Measurements from ENCODE around the gene HTT-AS. TPM values are rescaled to one million over a fixed set of nuclear protein-coding genes. Genes with fewer than 3 reads are reported as not detected.

Gene HTT-AS
- total and polyA plus RNA-seq, 2 of the 13 experiments (the other 11 are each of a cell fraction or from before 2014, with no cell fraction given) = not detected

DNA sequence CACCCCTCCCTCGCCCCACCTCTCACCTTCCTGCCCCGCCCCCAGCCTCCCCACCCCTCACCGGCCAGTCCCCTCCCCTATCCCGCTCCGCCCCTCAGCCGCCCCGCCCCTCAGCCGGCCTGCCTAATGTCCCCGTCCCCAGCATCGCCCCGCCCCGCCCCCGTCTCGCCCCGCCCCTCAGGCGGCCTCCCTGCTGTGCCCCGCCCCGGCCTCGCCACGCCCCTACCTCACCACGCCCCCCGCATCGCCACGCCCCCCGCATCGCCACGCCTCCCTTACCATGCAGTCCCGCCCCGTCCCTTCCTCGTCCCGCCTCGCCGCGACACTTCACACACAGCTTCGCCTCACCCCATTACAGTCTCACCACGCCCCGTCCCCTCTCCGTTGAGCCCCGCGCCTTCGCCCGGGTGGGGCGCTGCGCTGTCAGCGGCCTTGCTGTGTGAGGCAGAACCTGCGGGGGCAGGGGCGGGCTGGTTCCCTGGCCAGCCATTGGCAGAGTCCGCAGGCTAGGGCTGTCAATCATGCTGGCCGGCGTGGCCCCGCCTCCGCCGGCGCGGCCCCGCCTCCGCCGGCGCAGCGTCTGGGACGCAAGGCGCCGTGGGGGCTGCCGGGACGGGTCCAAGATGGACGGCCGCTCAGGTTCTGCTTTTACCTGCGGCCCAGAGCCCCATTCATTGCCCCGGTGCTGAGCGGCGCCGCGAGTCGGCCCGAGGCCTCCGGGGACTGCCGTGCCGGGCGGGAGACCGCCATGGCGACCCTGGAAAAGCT lies at the start of gene HTT-AS, which contains the start of gene HTT (continued):
- TF ChIP-seq ZNF574 (CRISPR knock-in tag; IDR thresholded peaks at IDR 0.05) (peak; percentile 14; the same call in 1 of the 2 replicates), ZNF563 (CRISPR knock-in tag; IDR thresholded peaks at IDR 0.05) (peak; percentile 60), ZNF713 (CRISPR knock-in tag; IDR thresholded peaks at IDR 0.05) (no peak), SOX13 (IDR thresholded peaks at IDR 0.05) (no peak), SOX13 (CRISPR knock-in tag; conservative IDR thresholded peaks at IDR 0.05 in 1 of 2, IDR thresholded peaks at IDR 0.05 in 1 of 2) (no peak), ZNF317 (CRISPR knock-in tag; IDR thresholded peaks at IDR 0.05) (no peak), PTBP1 (IDR thresholded peaks at IDR 0.05; ENCODE audit: low read depth, low read length, poor library complexity, severe bottlenecking) (no peak), ZNF556 (CRISPR knock-in tag; IDR thresholded peaks at IDR 0.05; ENCODE audit: borderline replicate concordance) (no peak; the same call in 1 of the 2 replicates), GATAD1 (CRISPR knock-in tag; IDR thresholded peaks at IDR 0.05) (peak; percentile 81), HDAC2 (CRISPR knock-in tag; IDR thresholded peaks at IDR 0.05) (peak; percentile 45; the same call in 1 of the 2 replicates), ATF7 (IDR thresholded peaks at IDR 0.05) (no peak), ATF7 (CRISPR knock-in tag; IDR thresholded peaks at IDR 0.05) (no peak), TBX2 (CRISPR knock-in tag; IDR thresholded peaks at IDR 0.05; ENCODE audit: borderline replicate concordance) (peak; percentile 52; the same call in 1 of the 2 replicates), GTF2F1 (IDR thresholded peaks at IDR 0.05; ENCODE audit: low read length) (no peak), SNRNP70 (IDR thresholded peaks at IDR 0.05; ENCODE audit: low read depth, low read length) (no peak), ZFP91 (CRISPR knock-in tag; IDR thresholded peaks at IDR 0.05; ENCODE audit: borderline replicate concordance) (no peak), MXD4 (CRISPR knock-in tag; IDR thresholded peaks at IDR 0.05) (peak; percentile 11; the same call in 1 of the 2 replicates), GLI4 (CRISPR knock-in tag; IDR thresholded peaks at IDR 0.05; ENCODE audit: borderline replicate concordance) (no peak), CSRNP2 (CRISPR knock-in tag; conservative IDR thresholded peaks at IDR 0.05; ENCODE audit: low read depth) (peak; percentile 59; the same call in 1 of the 2 replicates), NCOA5 (CRISPR knock-in tag; IDR thresholded peaks at IDR 0.05) (no peak), ZNF34 (CRISPR knock-in tag; IDR thresholded peaks at IDR 0.05; ENCODE audit: borderline replicate concordance) (no peak), ZNF513 (CRISPR knock-in tag; conservative IDR thresholded peaks at IDR 0.05) (no peak)
